Heart left ventricle (tissue), 13 donors: ENCODE measurements around the gene CDC37L1.

Experiments used
- CTCF ChIP-seq, 12 donors: fragments of 200-600 bp; sonication (generic) in 4 of 12; IDR thresholded peaks; one replicate each; pipeline versions ENCODE4 v1.5.0 to v1.8.0; 2018 to 2022; ENCODE audit warnings: antibody characterized with exemption in 12 of 12, mild to moderate bottlenecking in 5 of 12
- POLR2A ChIP-seq, 2 donors: fragments of 450-650 bp; IDR thresholded peaks; one replicate each; pipeline ENCODE4 v1.6.1; 2017; ENCODE audit warnings: antibody characterized with exemption in 2 of 2, mild to moderate bottlenecking in 2 of 2, moderate library complexity in 2 of 2
- donor health status: ischemic (EF 13 %, LVEDD 7.1; RV severe dilation, severe dysfunction).
- donor health status: DM: no; HTN: yes; CAD: no.
- donor health status: DM: no; HTN: no; CAD: no.
- donor health status: ischemic (EF 25% LVEDD 6.9; RV normal size, moderate dysfunction).
- donor health status: ischemic (EF 25% LVEDD 5.7; RV mildly dilated, moderate dysfunction).
- donor health status: ischemic (EF 35%, LVEDD 5.7; RV mildly dilated, moderate dysfunction).
- donor health status: nonischemic (EF 11% LVEDD 7.7; RV severe dilation, severe dysfunction).
- donor health status: DM: yes; HTN: yes; CAD: no.
- donor health status: PGD.
- donor health status: ischemic (EF 29% LVEDD 5.4; RV normal size, mild dysfunction).
- donor health status: nonischemic (EF 23%, LVEDD 6.1; RV moderate dilation, normal function).

DNA sequence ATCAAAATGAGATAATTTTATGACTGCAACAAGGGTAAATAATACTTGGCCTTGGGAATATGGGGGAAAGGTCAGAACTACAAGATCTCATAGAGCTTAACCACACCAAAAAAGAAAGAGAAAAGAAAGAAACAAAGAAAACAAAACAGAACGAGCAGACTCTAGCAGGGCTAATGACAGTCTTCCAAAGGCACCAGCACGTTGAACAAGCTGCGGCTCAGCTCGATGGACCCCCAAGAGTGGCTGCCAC is 60.9 kb downstream of the CDC37L1 start:
- TF ChIP-seq CTCF (IDR thresholded peaks at IDR 0.05) (no peak), POLR2A (IDR thresholded peaks at IDR 0.05) (no peak)
